Measurements from ENCODE around the gene USP49.
"Not testable (repeated sequence)": the region's sequence is repeated elsewhere in the genome, so short reads cannot be mapped to it uniquely, and the experiment has no call there.

The USP49 gene

GRCh38 chr6:41871691-41872090 is 23.5 kb downstream of the USP49 start:
- DNase-seq = no peak

- no peak for DNase-seq
Observed at GRCh38 chr6:41859356-41859755, 35.8 kb downstream of the USP49 start.

- no peak for DNase-seq
Observed at GRCh38 chr6:41858703-41859102, 36.5 kb downstream of the USP49 start.

- DNase-seq = no peak
Observed at GRCh38 chr6:41850861-41851260, 44.3 kb downstream of the USP49 start.

GRCh38 chr6:41846666-41847237 is 48.4 kb downstream of the USP49 start:
- DNase-seq = peak; percentile 45

GRCh38 chr6:41843178-41843577 is 52.0 kb downstream of the USP49 start:
- DNase-seq = no peak

GRCh38 chr6:41840326-41840725 is 54.8 kb downstream of the USP49 start:
- no peak for DNase-seq

GRCh38 chr6:41836660-41837052 is 58.5 kb downstream of the USP49 start:
- DNase-seq = no peak

GRCh38 chr6:41836022-41836659 is 59.0 kb downstream of the USP49 start:
- DNase-seq = no peak

- DNase-seq = no peak
Observed at GRCh38 chr6:41832263-41832662, 62.9 kb downstream of the USP49 start.

- no peak for DNase-seq
Observed at GRCh38 chr6:41826343-41827022, 68.7 kb downstream of the USP49 start.

- no peak for DNase-seq
Observed at GRCh38 chr6:41824571-41825569, 70.3 kb downstream of the USP49 start.

GRCh38 chr6:41823178-41823577 is 72.0 kb downstream of the USP49 start:
- DNase-seq = no peak

GRCh38 chr6:41822021-41822420 is 73.2 kb downstream of the USP49 start:
- no peak for DNase-seq

- DNase-seq = no peak
Observed at GRCh38 chr6:41821266-41821665, 73.9 kb downstream of the USP49 start.

GRCh38 chr6:41818271-41819054 is 76.7 kb downstream of the USP49 start:
- DNase-seq = no peak

- DNase-seq = no peak
Observed at GRCh38 chr6:41815587-41815986, 79.6 kb downstream of the USP49 start.

GRCh38 chr6:41814629-41815028 is 80.5 kb downstream of the USP49 start:
- no peak for DNase-seq

- DNase-seq = no peak
Observed at GRCh38 chr6:41813956-41814355, 81.2 kb downstream of the USP49 start.

GRCh38 chr6:41813469-41813868 is 81.7 kb downstream of the USP49 start:
- no peak for DNase-seq

- not testable (repeated sequence) for DNase-seq
Observed at GRCh38 chr6:41811946-41812345, 83.2 kb downstream of the USP49 start.

- DNase-seq = no peak
Observed at GRCh38 chr6:41811095-41811494, 84.1 kb downstream of the USP49 start.
